NCI-H187 treated with DMSO at 0.1 percent for 48 hours (cell line): ENCODE measurements around the gene MEGF10.

Experiments used
- DNase-seq: peaks from one replicate; lab custom pipeline; 2025; lab: John Stamatoyannopoulos, UW

Gene MEGF10

DNA sequence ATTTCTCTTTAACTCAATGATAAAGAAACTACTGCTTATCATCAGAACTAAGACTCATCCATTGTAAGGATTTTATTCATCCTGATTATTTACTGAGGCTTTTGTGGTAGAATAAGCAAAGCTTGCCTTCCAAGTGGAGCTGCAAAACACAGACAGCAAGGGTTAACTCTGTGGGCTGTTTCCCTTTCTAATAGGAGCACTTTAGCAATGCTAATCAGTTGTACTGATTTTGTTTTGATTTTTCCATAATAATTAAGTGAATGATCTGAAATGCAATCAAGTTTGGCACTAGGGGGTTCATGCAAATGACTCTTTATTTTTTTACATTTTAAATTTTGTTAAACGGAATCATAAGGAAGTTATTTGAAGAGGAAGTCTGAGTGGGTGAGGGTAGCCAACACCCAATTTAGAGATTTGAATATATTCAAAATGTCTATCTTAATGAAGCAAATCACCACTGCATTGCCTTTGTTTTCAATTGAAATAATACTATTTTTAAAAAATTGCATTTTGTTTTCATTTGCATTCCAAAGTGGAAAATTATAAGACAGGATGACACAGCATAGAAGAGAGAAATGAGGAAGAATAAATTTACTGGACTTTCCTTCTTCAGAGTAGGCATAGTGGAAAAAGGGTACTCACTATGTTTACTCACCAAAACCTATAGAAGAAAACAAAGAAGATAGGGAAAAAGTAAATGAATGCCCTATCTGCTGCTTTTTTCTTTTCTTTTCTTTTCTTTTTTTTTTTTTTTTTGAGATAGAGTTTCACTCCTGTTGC, 36.6 kb downstream of the MEGF10 start:
- no peak for DNase-seq

DNA sequence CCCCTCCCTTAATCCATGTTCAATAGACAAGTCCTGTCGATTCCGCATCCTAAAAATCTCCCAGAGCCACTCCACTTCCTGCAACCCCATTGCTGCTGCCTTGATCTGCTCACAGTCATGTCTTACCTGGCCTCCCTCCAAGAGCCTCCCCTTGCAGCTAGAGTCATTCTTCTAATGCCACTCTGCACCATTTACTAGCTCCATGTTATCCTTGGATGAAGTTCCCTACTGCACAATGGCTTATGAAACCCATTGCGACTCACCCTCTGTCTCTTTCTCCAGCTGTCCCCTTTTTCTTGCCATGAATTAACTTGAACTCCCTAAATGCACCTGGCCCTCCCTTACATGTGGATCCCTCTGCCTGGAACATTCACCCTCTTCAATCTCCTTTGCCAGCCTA, 39.5 kb downstream of the MEGF10 start:
- DNase-seq: no peak

DNA sequence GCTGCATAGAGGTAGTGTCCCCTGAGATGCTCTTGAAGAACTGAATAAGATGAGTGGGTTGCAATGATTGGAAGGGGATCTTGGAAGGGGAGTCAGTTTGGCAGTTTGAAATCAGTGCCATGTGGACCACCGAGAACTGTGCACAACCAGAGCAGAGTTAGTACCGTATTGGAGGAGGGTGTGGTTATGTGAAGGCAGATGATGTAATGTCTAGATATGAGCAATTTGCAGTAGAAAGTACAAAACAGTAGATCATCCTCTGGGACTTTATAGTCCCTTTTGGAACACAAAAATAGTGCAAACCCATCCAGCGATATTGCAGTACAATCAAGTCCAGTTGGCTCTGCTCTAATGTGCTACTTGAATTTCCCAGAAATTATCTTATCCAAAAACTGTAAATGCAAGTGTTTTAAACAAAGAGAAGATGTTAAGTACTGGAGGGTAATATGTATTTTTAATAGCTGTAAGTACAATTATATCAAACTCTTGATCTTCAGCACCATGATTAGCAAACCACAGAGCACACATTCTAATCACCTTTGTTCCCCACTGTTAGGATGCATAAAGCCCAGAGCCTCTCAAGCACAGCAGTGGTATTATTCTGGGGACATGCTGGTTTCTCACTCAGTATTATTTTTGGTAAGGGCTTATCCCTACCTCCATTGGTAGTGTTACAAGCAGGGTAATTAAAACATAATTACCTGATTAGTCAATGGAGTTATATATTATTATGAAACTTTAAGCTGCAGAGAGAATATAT, 41.5 kb downstream of the MEGF10 start:
- DNase-seq: no peak

DNA sequence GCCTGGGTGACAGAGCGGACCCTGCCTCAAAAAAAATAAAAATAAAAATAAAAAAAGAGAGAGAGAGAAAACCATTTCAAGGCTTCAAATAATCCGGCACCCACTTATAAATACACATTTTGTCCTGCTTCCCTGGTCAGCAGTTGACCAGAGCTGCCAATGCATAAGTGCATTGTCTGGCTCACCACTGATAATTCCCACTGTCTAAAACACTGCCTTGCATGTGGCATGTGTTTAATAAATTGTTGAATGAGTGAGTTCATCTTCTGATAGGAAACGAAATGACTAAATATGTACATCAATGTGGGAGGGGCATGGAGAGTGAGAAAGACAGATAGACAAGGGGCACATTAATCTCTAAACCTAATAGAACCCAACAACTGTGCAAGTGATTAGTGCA, 42.9 kb downstream of the MEGF10 start:
- no peak for DNase-seq

- no peak for DNase-seq
Measured at GRCh38 chr5:127335381-127335780, 44.8 kb downstream of the MEGF10 start.

GRCh38 chr5:127337876-127338275, 47.3 kb downstream of the MEGF10 start:
- no peak for DNase-seq

- no peak for DNase-seq
Measured at GRCh38 chr5:127338501-127338900, 47.9 kb downstream of the MEGF10 start.

DNA sequence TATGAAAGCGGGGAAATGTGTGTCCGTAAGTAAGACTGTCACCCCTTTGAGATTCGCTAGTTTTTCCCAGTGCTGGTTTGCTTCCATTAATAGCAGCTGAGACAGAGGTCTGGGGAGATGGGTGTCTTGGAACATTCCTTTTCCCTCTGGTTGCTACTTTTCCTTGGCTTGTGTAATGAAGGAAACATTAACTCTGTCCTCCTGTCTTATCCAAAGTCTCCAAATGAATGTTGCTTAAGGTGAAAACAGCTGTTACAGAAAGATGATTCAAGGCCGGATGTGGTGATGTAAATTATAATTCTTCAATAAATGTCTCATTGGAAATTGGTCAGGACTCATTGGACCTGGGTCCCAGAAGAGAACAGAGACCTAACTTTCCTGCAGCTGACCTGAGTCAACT, 50.0 kb downstream of the MEGF10 start:
- DNase-seq: no peak

- DNase-seq: no peak
Measured at GRCh38 chr5:127342364-127342763, 51.8 kb downstream of the MEGF10 start.

DNA sequence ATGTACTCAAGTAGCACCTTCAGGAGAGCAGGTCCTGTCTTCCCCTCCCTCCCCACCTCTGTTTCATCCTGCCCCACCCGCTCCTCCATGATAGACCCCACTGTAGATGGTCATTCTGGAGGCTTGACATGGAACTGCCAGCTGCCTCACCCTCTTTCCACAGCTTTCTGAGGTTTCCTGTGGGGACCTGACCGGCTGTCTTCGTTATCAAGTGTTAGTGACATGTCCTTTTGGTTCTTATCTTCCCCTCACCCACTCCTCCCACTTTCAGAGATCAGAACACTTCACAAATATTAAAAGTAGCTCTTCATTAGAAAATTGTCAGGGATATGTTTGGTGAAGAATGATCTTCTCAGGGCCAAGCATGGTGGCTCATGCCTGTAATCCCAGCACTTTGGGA, 52.7 kb downstream of the MEGF10 start:
- no peak for DNase-seq

GRCh38 chr5:127343866-127344265, 53.3 kb downstream of the MEGF10 start:
- no peak for DNase-seq

DNA sequence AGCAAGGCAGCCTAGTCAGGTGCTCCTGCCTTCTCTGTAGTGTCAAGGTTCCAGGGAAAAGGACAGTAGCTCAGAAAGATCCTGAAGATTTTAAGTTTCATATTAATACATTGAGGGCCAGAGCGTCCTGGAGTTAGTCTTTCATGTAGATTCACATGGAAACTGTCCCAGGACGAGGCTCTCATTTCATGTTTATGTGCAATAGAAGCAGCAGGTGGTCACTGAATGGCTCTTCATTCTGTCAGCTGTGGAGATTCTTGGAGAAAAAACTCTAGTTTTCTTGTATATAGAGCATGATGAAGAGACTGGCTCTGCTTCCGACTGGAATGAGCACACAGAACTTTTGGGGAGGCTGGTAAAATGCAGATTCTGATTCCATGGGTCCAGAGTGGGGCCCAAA, 54.3 kb downstream of the MEGF10 start:
- no peak for DNase-seq

DNA sequence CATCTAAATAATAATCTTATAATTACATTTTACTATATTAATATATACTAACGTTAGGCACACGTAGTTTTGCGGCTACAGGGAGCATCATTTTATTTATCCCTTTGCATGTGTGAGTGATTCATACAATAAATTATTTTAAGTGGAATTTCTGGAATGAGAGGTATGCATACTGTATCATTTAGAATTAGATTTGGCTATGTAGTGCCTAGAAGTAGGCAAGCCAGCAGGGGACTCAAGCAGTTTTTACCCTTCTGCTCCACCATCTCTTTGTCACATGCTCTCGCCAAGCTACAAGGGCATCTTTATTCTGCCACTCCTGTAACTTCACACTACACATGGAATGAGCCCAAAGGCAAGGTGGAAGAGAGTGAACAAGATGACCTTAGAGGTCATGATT, 60.8 kb downstream of the MEGF10 start:
- no peak for DNase-seq

- DNase-seq: no peak
Measured at GRCh38 chr5:127352068-127352467, 61.5 kb downstream of the MEGF10 start.

- DNase-seq: no peak
Measured at GRCh38 chr5:127353327-127353726, 62.7 kb downstream of the MEGF10 start.

GRCh38 chr5:127353796-127354195, 63.2 kb downstream of the MEGF10 start:
- no peak for DNase-seq

DNA sequence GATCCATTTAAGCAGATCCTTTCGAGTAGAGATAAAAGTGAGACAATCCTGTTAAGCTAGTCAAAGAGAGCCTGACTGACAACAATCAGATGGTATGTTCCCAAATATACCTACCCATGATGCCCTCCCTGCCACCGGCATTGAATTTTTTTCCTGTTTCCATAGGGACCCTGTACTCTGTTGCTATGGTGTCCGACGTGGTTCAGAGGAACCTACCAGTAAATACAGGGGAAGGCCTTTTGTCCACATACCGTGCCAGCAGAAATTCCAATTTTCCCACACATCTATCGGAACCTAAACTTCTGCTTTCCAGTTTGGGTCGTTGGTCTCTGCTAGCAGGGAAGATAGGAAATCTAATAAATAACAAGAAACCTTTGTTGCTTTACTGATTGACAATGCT, 64.7 kb downstream of the MEGF10 start:
- DNase-seq: no peak

DNA sequence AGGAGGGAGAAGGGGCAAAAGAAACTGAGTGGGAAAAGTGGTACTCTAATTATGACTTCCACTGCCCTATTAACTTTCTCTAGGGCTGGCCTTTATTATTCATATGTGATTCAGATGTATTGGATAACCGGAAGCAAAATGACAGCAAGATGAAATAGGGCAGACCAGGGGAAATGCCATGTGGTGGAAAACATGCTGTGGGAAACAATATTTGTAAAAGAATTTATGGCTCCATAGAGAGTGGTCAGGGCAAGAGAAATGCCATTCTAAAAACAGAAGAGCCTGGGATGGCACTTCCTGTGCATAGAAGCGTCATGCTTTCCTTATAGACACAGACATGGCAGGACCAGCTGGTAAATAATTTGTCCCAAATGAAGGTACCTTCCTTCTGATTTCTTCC, 67.7 kb downstream of the MEGF10 start:
- DNase-seq: no peak

- no peak for DNase-seq
Measured at GRCh38 chr5:127358740-127359139, 68.1 kb downstream of the MEGF10 start.

DNA sequence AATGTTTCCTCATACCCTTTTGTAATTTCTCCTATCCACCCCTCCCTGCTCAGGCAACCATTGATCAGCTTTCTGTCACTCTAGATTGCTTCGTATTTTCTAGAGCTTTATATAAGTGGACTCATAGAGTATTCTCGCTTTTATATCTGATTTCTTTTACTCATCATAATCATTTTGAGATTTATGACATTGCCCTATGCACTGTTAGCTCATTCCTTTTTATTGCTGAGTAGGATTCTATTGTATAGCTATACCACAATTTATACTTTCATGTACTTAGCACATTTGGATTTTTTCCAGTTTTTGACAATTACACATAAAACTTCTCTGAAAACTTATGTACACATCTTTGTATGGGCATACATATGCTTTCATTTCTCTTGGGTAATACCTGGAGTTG, 68.9 kb downstream of the MEGF10 start:
- no peak for DNase-seq

DNA sequence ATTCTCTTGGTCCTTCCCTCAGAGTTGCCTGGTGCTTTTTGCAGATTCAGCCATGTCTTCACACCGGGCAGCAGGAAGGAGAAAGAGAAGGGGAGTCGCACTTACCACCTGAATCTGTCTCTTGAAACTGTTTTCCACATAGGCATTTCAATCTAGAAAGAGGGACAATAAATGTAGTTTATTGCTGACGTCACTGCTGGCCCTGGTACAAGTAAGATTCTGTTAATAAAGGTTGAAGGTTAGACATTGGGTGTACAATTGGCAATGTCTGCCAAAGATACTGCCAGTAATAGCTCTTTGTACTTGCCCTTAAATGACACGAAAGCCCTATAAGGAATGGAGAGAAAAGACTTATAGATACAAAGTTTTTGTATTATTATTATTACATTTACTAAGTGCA, 72.8 kb downstream of the MEGF10 start:
- DNase-seq: no peak

GRCh38 chr5:127367029-127367428, 76.4 kb downstream of the MEGF10 start:
- DNase-seq: no peak

- no peak for DNase-seq
Measured at GRCh38 chr5:127367946-127368465, 77.4 kb downstream of the MEGF10 start.
